Stomach smooth muscle (tissue), 2 donors: Measurements from ENCODE around the gene BICD1.
"Not testable (repeated sequence)": the region's sequence is repeated elsewhere in the genome, so short reads cannot be mapped to it uniquely, and the experiment has no call there.

Experiments
- H3K27ac ChIP-seq: one replicate; pipeline ENCODE4 v1.7.0; 2013; ENCODE audit warnings: mild to moderate bottlenecking, low read length, inconsistent platforms
- H3K27me3 ChIP-seq, 2 donors: one replicate each; pipeline ENCODE4 v1.7.0; 2013; ENCODE audit warnings: low read length in 2 of 2; ENCODE audit not compliant: insufficient read depth in 2 of 2, control insufficient read depth in 1 of 2
- H3K36me3 ChIP-seq, 2 donors: one replicate each; pipeline ENCODE4 v1.7.0; 2013; ENCODE audit warnings: low read length in 2 of 2; ENCODE audit not compliant: control insufficient read depth in 2 of 2, insufficient read depth in 2 of 2
- H3K4me1 ChIP-seq: one replicate; pipeline ENCODE4 v1.7.0; 2013; ENCODE audit warnings: low read length; ENCODE audit not compliant: control insufficient read depth, insufficient read depth
- H3K4me3 ChIP-seq, 2 donors: one replicate each; pipeline ENCODE4 v1.7.0; 2013; ENCODE audit warnings: low read length in 2 of 2
- H3K9ac ChIP-seq, 2 donors: one replicate each; pipeline ENCODE4 v1.7.0; 2013; ENCODE audit warnings: low read length in 2 of 2, mild to moderate bottlenecking in 1 of 2
- H3K9me3 ChIP-seq, 2 donors: one replicate each; pipeline ENCODE4 v1.7.0; 2013; ENCODE audit warnings: low read length in 2 of 2; ENCODE audit not compliant: control insufficient read depth in 2 of 2
- donor health status: healthy.
- donor health status: Pancreatic carcinoma.

Gene BICD1

DNA sequence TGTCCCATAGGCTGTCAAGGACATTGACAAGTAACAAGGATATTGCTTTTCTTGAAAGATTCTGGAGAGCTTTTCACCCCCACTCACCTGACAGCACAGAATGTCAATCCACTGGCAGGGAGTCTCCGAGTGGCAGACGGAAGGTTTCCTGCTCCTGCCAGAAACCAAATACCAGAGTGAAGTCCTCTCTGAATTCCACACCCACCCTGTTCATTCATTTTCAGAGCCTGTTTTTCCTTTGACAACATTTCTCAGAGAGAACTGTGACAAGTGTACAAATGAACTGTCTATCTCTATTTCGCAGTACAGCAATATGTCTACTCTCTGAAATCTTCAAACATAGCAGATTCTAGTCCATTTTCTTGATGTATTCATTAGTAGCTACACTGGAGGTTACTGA is 26.2 kb upstream of the BICD1 start:
- Histone ChIP-seq H3K4me1 (no peaks in the 10 kb centered on the region), H3K27me3 (no peaks in the 10 kb centered on the region), H3K36me3 (no peaks in the 10 kb centered on the region), H3K27ac (no peak overlapping the region), H3K9ac (no peak overlapping the region), H3K9me3 (no peaks in the 10 kb centered on the region), H3K4me3 (no peak overlapping the region)

GRCh38 chr12:32083489-32083888 is 23.2 kb upstream of the BICD1 start:
- H3K27me3 ChIP-seq: no peaks in the 10 kb centered on the region
- no peaks in the 10 kb centered on the region for H3K36me3 ChIP-seq
- H3K9ac ChIP-seq: no peak overlapping the region
- H3K4me3 ChIP-seq: no peak overlapping the region
- H3K27ac ChIP-seq: no peak overlapping the region
- H3K9me3 ChIP-seq: no peaks in the 10 kb centered on the region
- H3K4me1 ChIP-seq: no peaks in the 10 kb centered on the region

GRCh38 chr12:32084017-32084688 is 22.5 kb upstream of the BICD1 start:
- Histone ChIP-seq H3K27ac (no peak overlapping the region), H3K27me3 (no peaks in the 10 kb centered on the region), H3K4me3 (no peak overlapping the region), H3K9ac (no peak overlapping the region), H3K4me1 (no peaks in the 10 kb centered on the region), H3K36me3 (no peaks in the 10 kb centered on the region), H3K9me3 (no peaks in the 10 kb centered on the region)

DNA sequence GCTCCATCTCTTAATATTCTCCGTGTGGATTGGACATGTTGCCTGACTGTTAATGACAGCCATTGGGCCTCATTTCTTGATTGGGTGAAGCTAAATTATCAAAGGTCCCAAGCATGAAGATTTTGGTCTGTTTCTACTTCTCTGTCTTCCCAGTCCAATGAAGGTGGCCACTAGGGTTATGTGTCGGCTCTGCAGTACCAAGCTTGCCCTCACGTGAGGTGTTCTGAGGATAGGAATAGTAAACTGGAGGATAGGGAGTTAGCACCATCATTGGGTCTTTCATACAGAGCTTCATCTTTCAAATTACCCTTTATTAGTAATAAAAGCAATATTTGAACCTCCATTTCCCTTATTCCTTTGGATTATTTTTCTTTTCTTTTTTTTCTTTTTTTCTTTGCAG is 21.9 kb upstream of the BICD1 start:
- no peaks in the 10 kb centered on the region for H3K27me3 ChIP-seq
- no peaks in the 10 kb centered on the region for H3K4me1 ChIP-seq
- H3K27ac ChIP-seq: no peak overlapping the region
- H3K9ac ChIP-seq: no peak overlapping the region
- H3K36me3 ChIP-seq: no peaks in the 10 kb centered on the region
- no peak overlapping the region for H3K4me3 ChIP-seq
- no peaks in the 10 kb centered on the region for H3K9me3 ChIP-seq

DNA sequence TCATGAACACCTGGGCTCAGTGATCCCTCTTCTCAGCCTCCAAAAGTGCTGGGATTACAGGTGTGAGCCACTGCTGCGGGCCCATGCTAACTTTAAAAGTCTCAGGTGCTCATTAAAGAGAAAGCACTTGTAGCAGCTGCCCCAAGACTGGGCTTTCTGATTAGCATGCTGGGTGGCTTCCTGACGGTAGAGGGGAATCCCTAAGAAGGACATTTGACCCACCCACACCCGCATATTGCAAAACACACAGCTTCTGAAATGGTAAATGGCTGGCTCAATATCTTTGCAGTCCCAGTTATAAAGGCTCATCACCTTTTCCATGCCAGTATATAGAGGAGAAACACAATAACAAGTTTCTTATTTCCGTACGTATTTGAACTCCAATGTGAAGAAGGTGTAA is 19.3 kb upstream of the BICD1 start:
- H3K27me3 ChIP-seq: no peaks in the 10 kb centered on the region
- no peak overlapping the region for H3K9ac ChIP-seq
- no peaks in the 10 kb centered on the region for H3K9me3 ChIP-seq
- no peak overlapping the region for H3K27ac ChIP-seq
- H3K36me3 ChIP-seq: no peaks in the 10 kb centered on the region
- H3K4me3 ChIP-seq: no peak overlapping the region
- no peaks in the 10 kb centered on the region for H3K4me1 ChIP-seq

DNA sequence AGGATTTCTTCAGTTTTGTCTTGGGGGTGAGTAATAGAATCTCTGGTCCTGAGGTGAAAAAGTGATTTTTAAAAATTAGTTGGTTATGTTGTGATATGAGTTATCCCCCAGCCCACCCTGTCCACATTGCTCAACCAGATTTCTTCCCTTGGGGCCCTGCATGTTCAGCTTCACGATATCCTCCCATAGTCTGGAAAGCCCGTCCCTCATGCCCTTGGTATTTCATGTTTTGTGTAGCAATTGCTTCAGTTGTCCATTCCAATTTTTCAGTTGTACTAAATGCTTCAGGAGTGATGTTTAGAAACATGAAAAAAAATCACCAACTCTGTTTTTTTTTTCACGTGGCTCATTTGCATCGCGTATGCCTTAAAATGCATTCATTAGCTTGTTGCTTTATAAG is 17.5 kb upstream of the BICD1 start:
- H3K4me3 ChIP-seq: no peak overlapping the region
- no peaks in the 10 kb centered on the region for H3K36me3 ChIP-seq
- no peak overlapping the region for H3K9ac ChIP-seq
- no peaks in the 10 kb centered on the region for H3K27me3 ChIP-seq
- no peaks in the 10 kb centered on the region for H3K9me3 ChIP-seq
- H3K4me1 ChIP-seq: no peaks in the 10 kb centered on the region
- no peak overlapping the region for H3K27ac ChIP-seq

GRCh38 chr12:32089586-32089985 is 17.1 kb upstream of the BICD1 start:
- H3K9ac ChIP-seq: no peak overlapping the region
- H3K27ac ChIP-seq: no peak overlapping the region
- H3K9me3 ChIP-seq: no peaks in the 10 kb centered on the region
- H3K27me3 ChIP-seq: no peaks in the 10 kb centered on the region
- no peaks in the 10 kb centered on the region for H3K4me1 ChIP-seq
- no peak overlapping the region for H3K4me3 ChIP-seq
- no peaks in the 10 kb centered on the region for H3K36me3 ChIP-seq

GRCh38 chr12:32091696-32092095 is 15.0 kb upstream of the BICD1 start:
- no peak overlapping the region for H3K9ac ChIP-seq
- no peaks in the 10 kb centered on the region for H3K36me3 ChIP-seq
- no peak overlapping the region for H3K27ac ChIP-seq
- no peaks in the 10 kb centered on the region for H3K27me3 ChIP-seq
- H3K9me3 ChIP-seq: no peaks in the 10 kb centered on the region
- H3K4me1 ChIP-seq: no peaks in the 10 kb centered on the region
- no peak overlapping the region for H3K4me3 ChIP-seq

DNA sequence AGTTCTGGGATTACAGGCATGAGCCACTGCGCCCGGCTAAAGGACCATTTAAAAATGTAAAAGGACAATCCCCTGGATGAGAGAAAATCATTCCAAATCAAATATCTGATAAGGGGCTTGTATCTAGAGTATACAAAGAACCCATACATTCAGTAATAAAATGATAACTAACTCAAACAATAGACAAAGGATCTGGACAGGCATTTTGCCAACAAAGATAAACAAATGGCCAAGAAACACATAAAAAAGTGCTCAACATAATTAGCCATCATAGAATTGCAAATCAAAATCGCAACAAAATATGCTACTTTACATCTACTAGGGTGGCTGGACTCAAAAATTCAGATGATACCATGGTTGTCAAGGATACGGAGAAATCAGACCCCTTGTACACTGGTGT is 8.5 kb upstream of the BICD1 start:
- H3K27ac ChIP-seq: no peak overlapping the region
- no peaks in the 10 kb centered on the region for H3K9me3 ChIP-seq
- H3K4me1 ChIP-seq: no peaks in the 10 kb centered on the region
- no peak overlapping the region for H3K9ac ChIP-seq
- H3K36me3 ChIP-seq: no peaks in the 10 kb centered on the region
- H3K4me3 ChIP-seq: no peak overlapping the region
- H3K27me3 ChIP-seq: no peaks in the 10 kb centered on the region

GRCh38 chr12:32099275-32099674 is 7.4 kb upstream of the BICD1 start:
- H3K27ac ChIP-seq, H3K36me3 ChIP-seq, H3K9ac ChIP-seq, H3K9me3 ChIP-seq, H3K27me3 ChIP-seq, H3K4me3 ChIP-seq, H3K4me1 ChIP-seq: not testable (repeated sequence)

DNA sequence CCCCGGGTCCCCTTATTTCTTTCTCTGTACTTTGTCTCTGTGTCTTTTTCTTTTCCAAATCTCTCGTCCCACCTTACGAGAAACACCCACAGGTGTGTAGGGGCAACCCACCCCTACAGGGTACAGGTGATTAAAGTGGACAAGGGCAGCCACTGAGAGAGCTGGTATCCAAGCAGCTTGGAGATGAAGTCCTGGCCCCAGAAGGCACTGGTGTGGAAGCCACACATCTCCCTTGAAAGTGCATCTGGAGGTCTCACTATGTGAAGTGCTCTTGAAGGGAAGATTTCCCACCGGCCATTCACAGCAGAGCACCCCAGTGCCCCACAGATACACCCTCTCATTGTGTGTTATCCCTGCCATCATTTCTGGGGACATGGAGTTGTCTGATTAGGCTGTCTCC is 6.3 kb upstream of the BICD1 start:
- H3K9ac ChIP-seq: no peak overlapping the region
- no peaks in the 10 kb centered on the region for H3K27me3 ChIP-seq
- H3K9me3 ChIP-seq: no peaks in the 10 kb centered on the region
- H3K4me1 ChIP-seq: no peaks in the 10 kb centered on the region
- no peaks in the 10 kb centered on the region for H3K36me3 ChIP-seq
- H3K4me3 ChIP-seq: no peak overlapping the region
- no peak overlapping the region for H3K27ac ChIP-seq
